GM15510 (cell line): ENCODE measurements around the gene PRSS36.

ENCODE experiments used
- POLR2A ChIP-seq: IDR thresholded peaks from 3 replicates; pipeline ENCODE4 v1.6.1; 2011; ENCODE audit warnings: borderline replicate concordance; ENCODE audit not compliant: insufficient read length; ENCODE audit errors: extremely low read depth

The PRSS36 gene

DNA sequence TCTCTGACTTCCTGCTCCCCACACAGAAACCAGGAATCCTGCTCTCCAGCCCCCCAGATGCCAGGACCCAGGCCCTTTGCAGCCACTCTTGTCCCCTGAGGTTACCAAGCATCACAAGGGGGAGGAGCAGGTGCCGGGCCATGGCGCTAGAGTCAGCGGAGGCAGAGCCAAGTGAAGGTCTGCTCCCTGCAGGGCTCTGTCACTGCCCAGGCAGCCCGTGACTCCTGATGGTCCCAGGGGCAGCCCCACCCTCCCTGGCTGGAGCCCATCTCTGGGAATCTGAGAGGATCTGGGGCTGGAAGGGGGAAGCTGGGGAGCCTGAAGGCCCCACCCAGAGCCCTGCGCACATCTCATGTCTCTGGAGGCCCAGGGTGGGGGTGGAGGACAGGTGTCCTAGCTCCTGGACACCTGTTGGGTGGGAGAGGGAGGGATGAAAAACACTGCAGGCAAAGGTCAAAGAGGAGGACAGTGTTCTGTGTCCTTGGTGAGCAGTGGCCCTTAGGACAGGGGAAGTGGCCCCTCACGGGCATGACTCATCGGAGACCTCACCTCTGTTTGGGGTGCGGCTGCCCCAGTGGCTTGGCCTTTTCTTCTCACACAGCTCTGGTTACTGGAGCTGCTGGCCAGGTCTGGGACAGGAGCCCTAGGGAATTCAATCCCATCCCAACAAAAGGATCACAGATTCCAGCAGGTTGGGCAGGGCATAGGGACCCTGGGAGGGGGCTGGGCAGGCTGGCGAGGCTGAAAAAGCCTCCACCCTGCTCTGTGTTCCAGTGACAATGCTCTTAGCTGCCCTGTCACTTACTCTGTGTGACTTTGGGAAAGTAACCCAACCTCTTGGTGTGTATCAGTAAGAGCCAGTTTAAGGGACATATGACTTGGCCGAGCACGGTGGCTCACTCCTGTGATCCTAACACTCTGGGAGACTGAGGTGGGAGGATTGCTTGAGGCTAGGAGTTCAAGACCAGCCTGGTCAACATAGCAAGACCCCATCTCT, at the start of gene PRSS36:
Gene PRSS36, minus strand, starts transcription at position 173 of the 997 bp plus-strand sequence. Its CDS starts 31 bp downstream, at position 142.
- no peak for TF ChIP-seq POLR2A

DNA sequence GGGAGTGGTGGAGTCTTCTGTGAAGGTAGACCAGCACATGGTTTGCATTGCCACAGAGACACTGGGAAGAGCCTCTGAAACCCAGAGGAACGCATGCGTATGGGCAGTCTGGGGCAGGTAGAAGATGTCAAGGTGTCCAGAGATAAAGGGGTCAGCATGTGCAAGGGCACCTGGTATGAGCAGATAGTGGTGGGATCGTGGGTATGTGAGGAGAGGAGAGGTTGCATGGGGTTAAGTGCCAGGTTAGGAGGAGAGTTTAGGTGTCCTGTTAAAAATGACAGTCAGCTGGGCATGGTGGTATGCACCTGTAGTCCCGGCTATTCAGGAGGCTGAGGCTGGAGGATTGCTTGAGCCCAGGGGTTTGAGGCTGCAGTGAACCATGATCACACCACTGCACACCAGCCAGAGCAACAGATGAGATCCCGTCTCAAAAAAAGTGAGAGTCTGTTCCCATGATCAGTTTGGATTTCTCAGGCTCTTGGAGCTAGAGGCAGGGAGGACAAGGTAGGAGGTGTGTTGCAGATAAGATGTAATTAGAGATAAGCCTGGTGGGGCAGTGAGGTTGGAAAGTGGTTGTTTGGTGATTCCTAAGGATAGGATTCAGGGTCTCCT, 49.7 kb upstream of the PRSS36 start:
- TF ChIP-seq POLR2A: no peak

DNA sequence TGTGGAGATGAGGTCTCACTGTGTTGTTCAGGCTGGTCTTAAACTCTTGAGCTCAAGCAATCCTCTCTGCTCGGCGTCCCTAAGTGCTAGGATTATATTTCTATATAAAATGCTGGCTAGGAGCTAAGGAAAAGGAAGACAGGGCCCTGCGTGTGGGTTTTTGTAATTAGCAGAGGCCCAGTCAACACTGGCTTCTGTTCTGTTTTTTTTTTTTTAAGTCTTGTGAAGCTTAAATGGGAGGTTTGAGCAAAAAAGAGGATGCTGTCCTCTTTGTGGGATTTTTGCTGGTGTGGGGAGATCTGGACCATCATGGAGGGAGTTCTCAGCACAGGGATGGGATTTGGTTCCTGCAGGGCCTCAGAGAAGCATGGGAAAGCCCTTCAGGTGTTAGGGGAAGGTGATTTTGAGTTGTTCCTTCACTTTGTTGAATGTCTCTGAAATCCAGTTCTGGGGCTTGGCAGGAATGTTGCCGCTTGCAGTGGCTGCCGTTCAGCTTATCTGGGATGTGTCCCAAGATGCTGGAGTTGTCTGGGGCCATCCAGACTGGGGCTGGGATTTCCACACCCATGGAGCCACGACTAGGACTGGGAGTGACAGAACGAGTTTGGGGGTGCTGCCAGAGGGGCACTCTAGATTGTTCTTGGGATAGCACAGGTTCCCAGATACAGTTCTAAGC, 48.5 kb upstream of the PRSS36 start:
- no peak for TF ChIP-seq POLR2A

DNA sequence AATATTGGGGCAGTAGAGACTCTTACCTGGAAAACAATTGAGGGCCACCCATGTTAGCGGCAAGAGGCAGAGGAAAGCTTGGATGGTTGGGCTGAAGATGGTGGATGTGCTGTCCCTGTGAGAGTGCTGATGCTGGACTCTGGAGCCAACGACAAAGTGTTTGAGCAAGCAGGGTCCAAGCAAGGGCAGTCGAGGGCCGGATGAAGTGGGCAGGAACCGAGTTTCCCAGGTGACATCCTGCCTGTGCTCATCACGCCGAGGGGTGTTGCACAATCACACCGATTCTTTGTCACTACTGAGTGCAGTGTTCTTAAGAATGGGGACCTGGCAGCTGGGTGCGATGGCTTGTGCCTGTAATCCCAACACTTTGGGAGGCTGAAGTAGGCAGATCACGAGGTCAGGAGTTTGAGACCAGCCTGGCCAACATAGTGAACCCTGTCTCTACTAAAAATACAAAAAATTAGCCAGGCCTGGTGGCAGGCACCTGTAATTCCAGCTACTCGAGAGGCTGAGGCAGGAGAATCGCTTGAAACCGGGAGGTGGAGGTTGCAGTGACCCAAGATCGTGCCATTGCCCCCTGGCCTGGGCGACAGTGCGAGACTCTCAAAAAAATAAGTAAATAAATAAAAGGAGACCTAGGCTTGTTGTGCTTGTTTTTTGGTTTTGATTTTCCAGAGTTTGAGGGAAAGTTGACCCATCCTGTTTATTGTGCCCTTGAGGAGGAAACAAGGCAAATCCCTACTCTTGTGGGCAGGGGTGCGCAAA, 46.6 kb upstream of the PRSS36 start:
- no peak for TF ChIP-seq POLR2A

DNA sequence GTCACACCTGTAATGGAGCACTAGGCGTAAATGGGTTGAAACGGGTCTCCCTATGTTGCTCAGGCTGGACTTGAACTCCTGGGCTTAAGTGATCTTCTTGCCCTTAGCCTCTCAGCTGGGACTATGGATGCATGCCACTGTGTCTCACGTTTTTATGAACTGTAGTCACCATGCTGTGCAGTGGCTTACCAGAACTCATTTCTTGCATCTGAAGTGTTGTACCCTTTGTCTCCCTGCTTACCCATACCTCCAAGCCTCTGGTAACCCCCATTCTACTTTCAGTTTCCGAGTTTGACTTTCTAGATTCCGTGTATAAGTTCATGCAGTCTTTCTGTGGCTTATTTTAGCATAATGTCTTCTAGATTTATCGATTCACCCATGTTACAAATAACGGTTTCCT, 45.0 kb upstream of the PRSS36 start:
- TF ChIP-seq POLR2A: no peak

DNA sequence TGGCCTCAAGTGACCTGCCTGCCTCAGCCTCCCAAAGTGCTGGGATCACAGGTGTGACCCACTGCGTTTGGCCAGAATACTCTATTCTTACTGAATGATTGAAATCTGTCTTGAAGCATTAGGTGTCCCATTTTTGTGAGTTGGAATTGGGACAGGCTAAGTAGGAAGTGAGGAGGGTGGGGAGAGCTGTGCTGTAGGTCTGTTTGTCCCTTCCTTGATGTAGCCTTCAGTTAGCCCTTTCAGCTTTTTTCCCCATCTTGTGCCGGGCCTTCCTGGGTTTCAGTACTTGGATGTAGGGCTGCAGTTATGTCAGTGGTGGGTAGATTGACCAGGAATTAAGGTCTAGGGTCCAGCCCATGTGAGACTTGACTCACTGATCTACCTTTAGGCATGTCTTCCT, 44.0 kb upstream of the PRSS36 start:
- TF ChIP-seq POLR2A: no peak

DNA sequence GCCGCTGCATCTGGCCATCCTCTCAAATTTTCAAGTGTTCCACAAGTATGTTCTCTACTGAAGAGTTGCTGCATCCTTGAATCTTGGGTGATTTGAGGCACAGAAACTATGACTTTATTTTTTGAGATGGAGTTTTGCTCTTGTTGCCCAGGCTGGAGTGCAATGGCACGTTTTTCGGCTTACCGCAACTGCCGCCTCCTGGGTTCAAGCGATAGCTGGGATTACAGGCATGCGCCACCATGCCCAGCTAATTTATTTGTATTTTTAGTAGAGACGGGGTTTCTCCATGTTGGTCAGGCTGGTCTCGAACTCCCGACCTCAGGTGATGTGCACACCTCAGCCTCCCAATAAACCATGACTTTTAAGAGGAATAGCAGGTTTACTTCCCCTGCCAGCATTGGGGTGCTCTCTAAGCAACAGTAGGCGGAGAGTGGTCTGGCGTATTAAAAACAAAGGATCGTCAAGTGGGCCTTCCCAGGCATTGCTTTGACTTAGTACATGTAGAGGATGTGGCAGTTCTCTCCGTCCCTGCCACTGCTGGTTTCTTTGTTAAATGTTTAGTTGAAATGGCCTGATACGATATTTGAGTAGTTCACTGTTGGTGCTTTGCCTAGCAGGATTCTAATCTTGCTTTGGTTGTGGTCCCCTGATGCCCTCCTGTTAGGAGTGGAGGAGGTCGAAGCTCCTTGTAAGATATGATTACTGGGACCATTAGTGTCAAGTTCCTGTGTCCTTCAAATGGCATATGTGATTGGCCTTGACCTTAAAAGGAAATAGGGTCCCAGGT, 43.2 kb upstream of the PRSS36 start:
- TF ChIP-seq POLR2A: no peak

DNA sequence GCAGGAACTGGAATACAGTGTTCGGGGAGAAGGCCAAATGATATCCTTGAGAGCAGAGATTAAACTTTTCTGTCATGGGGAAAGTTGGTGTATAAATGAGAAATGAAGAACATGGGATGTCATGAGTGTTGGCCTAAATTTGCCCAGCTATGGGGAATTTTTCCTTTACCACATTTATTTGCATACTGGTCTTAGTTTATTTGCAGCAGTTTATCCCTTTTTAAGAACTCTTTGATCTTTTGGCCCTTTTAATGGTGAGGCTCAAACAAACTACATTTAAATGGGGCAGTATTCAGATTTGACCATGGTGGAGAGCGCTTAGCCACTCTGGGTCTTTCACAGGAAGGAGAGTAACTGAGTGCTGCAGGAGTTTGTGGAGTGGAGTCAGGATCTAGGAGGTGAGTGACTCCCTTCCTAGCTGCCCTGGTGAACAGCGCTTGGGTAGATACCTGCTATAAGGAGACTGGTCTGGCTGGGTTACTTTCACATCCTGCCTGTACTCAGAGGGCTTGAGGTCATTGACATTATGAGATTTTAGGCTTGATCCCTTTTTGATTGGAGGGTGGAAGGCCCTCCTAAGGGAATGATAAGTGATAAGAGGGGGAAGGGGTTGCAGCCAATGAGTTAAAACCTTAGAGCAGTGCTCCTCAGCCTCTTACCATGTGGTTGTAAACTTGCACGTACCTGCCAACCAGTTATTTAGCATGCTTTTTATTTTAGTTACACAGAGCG, 42.0 kb upstream of the PRSS36 start:
- no peak for TF ChIP-seq POLR2A

DNA sequence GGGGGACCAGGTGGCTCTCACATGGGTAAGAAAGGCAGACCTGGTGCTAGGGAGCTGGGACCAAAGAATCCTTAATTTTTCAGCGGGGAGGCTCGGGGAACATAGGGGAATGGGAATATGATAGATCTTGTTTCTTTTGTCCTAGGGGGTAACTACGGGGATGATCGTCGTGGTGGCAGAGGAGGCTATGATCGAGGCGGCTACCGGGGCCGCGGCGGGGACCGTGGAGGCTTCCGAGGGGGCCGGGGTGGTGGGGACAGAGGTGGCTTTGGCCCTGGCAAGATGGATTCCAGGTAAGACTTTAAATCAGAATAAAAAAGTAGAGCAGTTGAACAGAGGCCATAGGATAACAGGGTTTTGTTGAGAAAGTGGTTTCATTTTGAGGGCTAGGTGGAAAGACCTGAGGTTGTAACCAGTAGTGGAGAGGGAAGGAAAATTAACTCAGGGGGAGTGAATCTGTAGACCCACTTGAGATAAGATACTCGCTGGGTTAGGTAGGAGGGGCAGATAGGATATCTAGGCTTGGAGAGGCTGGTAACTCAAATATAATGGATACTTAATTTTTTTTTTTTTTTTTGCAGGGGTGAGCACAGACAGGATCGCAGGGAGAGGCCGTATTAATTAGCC, 41.1 kb upstream of the PRSS36 start:
- TF ChIP-seq POLR2A: no peak

DNA sequence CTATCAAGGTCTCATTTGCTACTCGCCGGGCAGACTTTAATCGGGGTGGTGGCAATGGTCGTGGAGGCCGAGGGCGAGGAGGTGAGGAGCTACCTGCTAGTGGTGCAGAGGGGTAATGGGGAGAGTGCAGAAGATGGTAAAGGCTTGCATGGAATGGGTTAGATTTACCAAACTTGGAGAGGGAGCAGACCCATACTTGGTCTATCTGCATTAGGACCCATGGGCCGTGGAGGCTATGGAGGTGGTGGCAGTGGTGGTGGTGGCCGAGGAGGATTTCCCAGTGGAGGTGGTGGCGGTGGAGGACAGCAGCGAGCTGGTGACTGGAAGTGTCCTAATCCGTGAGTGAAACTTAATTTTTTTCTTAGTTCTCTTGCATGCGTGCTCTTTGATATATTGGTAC, 40.2 kb upstream of the PRSS36 start:
- TF ChIP-seq POLR2A: no peak

DNA sequence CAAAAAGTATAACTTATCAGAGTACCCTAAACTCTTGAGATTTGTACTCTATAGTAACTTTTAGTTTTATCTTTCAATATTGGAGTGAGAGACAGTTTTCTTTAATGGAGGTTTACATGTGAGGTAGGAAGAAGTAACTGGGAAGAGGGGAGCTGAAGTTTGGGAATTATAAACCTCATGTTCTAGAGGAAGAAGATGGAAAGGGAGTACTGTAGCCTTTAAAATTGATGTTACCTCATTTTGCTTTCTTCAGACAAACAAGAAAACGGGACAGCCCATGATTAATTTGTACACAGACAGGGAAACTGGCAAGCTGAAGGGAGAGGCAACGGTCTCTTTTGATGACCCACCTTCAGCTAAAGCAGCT, 39.5 kb upstream of the PRSS36 start:
- no peak for TF ChIP-seq POLR2A

DNA sequence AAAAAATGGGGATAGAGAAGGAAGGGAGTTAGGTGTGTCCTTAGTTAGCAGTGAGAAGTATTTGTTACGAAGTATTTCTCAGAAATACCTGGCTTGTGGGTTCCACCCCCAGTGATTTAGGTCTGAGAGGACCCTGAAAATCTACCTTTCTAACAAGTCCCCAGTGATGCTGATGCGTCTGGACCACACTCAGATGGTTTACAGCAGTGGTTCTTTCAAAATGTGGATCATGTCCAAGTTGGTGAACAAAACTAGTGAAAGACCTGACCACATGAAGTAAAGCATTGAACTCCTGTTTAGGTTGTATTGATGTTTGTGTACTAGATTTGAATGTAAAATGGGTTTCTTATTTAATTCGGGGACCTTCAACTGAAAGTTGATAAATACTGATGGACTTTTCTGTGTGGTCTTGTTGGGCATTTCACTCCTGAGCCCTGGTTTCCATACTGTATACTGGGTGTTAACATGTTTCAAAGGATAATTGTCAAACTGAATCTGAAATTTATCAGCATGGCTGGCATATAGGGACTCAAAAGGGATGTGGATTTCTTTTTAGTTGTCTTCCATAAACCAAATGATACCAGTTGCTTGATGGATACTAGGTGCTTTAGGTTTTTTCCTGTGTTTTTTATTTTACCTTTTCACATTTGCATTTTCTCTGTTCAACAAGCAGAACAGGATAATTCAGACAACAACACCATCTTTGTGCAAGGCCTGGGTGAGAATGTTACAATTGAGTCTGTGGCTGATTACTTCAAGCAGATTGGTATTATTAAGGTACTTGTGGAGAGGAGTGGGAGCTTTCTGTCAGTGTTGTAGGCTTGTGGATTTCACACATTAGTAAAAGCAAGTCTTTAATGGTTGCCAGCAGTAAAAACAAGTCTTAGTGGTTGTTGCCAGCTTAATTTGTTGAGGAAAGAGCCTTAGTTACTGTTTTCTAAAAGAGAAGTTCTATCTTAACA, 38.9 kb upstream of the PRSS36 start:
- TF ChIP-seq POLR2A: no peak
